ENCODE results near the gene SBF2. TPM values are rescaled to one million over a fixed set of nuclear protein-coding genes. Genes with fewer than 3 reads are reported as not detected.

The SBF2 gene
- total RNA-seq, 4 donors from 2014 or later: 20.6 to 48.6 (median 26.0) TPM

- intact Hi-C loops (cut with DNase I): no loop called here
- no peak overlapping the region for H3K4me3 ChIP-seq
- no peaks in the 10 kb centered on the region for H3K4me1 ChIP-seq
- no peaks in the 10 kb centered on the region for H3K36me3 ChIP-seq
- H3K9me3 ChIP-seq: no peaks in the 10 kb centered on the region
- DNase-seq: no peak
- no peak for TF ChIP-seq POLR2A (IDR thresholded peaks at IDR 0.05)
- no peak for TF ChIP-seq CTCF (IDR thresholded peaks at IDR 0.05)
- 63 to 65% methylated on average over 4 of the region's 4 CpGs for WGBS, 2 donors
- no peak overlapping the region for H3K27ac ChIP-seq
- H3K27me3 ChIP-seq: no peaks in the 10 kb centered on the region
These were observed 227.6 kb downstream of the SBF2 start for GRCh38 chr11:10066441-10066840.

- WGBS, 2 donors: 83 to 88% methylated on average over 2 of the region's 2 CpGs
- intact Hi-C loops (cut with DNase I): no loop called here
These were observed 229.2 kb downstream of the SBF2 start for GRCh38 chr11:10064828-10065227.

GRCh38 chr11:10058356-10058755 lies 235.7 kb downstream of the SBF2 start:
- Histone ChIP-seq H3K27ac (no peak overlapping the region), H3K4me1 (no peaks in the 10 kb centered on the region), H3K27me3 (no peaks in the 10 kb centered on the region), H3K36me3 (no peaks in the 10 kb centered on the region), H3K9me3 (peaks cover 0 to 20% (median 4%) of the 10 kb centered on the region in 3 donors), H3K4me3 (no peak overlapping the region)
- intact Hi-C loops (cut with DNase I): no loop called here
- DNase-seq: no peak
- no peak for TF ChIP-seq CTCF (IDR thresholded peaks at IDR 0.05)
- no peak for TF ChIP-seq POLR2A (IDR thresholded peaks at IDR 0.05)
- 84% methylated on average over 1 of the region's 1 CpG for WGBS, 2 donors

More at GRCh38 chr11:10064828-10065227, 229.2 kb downstream of the SBF2 start:
- Histone ChIP-seq H3K36me3 (no peaks in the 10 kb centered on the region), H3K4me1 (no peaks in the 10 kb centered on the region), H3K4me3 (no peak overlapping the region), H3K27ac (no peak overlapping the region), H3K27me3 (no peaks in the 10 kb centered on the region), H3K9me3 (no peaks in the 10 kb centered on the region)
- DNase-seq: no peak
- no peak for TF ChIP-seq POLR2A (IDR thresholded peaks at IDR 0.05)
- TF ChIP-seq CTCF (IDR thresholded peaks at IDR 0.05): no peak

GRCh38 chr11:10051868-10052586 lies 242.0 kb downstream of the SBF2 start:
- no peak overlapping the region for H3K4me3 ChIP-seq
- TF ChIP-seq CTCF (IDR thresholded peaks at IDR 0.05): no peak
- TF ChIP-seq POLR2A (IDR thresholded peaks at IDR 0.05): no peak
- 40 to 57% methylated on average over 4 of the region's 4 CpGs for WGBS, 2 donors
- intact Hi-C loops (cut with DNase I): no loop called here
- DNase-seq: no peak
- H3K36me3 ChIP-seq: no peaks in the 10 kb centered on the region
- no peak overlapping the region for H3K27ac ChIP-seq
- no peaks in the 10 kb centered on the region for H3K27me3 ChIP-seq
- peaks cover 0 to 4% (median 4%) of the 10 kb centered on the region in 3 donors for H3K9me3 ChIP-seq
- H3K4me1 ChIP-seq: no peaks in the 10 kb centered on the region

- peaks cover 0 to 5% (median 2%) of the 10 kb centered on the region in 3 donors for H3K9me3 ChIP-seq
- intact Hi-C loops (cut with DNase I): no loop called here
- DNase-seq: no peak
- H3K4me1 ChIP-seq: no peaks in the 10 kb centered on the region
- no peak overlapping the region for H3K4me3 ChIP-seq
- no peaks in the 10 kb centered on the region for H3K27me3 ChIP-seq
- no peaks in the 10 kb centered on the region for H3K36me3 ChIP-seq
- H3K27ac ChIP-seq: no peak overlapping the region
- no peak for TF ChIP-seq CTCF (IDR thresholded peaks at IDR 0.05)
- no peak for TF ChIP-seq POLR2A (IDR thresholded peaks at IDR 0.05)
These were observed 243.5 kb downstream of the SBF2 start for GRCh38 chr11:10050561-10050960.

Measured in esophagus squamous epithelium (tissue), 5 donors.